Measurements from ENCODE around the gene TNS3.

The TNS3 gene

DNA sequence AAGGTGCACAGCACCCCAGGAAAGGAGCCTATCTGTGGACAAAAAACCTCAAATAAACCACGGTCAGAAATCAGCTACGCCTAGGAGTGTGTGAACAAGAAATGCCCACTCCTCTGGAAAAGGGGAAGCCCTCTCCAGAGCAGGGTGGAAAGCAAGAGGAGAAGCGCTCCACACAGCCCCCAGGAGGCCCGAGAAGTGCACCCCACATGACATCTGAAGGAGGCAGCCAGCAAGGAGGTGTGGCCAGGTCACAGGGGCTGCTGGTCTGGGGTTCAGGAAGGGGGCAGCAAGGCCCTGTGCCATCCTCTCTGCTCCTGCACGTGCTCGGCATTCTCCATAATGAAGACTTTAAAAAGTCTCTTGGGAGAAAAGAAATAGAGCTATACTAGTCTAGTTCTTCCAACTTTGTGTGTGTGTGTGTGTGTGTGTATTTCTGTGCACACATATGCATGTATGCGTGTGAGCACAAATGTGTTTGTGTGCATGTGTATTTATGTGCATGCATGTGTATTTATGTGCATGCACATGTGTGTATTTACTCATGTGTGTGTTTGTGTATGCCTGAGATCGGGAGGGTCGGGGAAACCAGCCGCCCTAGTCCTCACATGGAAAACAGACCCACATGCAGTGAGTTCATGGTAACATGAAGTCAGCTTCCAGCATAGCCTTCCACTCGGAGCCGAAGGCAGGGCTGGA lies 76.5 kb downstream of the TNS3 start:
- no peak for DNase-seq

DNA sequence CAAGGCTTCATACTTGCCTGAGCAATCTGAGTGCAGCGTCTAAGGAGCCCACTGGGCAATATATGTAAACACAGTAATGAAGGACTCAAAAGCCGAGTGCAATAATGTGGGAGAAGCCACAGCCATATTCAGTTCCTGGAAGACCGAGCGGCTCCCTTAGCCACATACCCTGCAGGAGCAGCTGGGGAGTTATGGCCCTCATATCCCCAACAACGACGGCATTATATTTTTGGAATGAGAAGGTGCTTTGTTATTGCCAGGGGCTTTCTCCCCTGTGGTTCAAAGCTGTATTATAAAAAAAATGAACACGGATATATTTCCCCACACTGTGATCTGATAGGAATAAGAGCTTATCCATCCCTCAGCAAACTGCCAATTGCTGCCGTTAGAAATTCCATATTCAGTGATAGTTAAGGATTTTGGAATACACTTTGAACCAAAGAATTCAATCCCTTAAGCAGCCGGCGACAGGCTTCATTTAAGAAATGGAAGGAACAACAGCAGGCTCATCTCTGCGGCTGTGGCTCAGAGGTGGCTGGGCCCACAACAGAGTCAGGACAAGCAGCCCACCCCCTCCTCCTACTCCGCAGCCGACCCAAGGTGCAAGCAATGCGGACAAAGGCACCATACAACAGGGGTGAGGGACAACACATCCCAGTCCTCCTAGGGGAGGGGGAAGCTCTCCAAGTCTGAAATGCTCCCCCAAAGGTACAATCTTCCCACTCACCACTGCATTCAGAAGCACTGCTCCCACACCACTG lies 77.2 kb downstream of the TNS3 start:
- DNase-seq = no peak

DNA sequence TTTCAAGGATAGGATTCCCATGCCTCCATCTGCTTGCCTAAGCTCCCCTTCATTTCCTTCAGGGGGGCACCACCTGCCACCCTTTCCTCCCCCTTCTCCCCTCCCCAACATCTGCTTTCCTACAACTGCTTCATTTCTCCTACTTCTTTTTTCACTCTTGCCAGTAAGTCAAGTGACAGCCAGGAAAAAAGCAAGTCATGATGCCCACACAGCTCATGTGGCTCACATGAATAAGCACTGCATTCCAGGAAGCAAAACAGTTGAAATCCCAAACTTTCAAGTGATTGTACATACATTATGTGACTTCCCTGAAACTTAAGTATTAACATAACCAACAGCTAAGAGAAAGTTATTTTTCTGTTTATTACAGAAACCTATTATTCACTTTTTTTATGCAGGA lies 78.6 kb downstream of the TNS3 start:
- no peak for DNase-seq

DNA sequence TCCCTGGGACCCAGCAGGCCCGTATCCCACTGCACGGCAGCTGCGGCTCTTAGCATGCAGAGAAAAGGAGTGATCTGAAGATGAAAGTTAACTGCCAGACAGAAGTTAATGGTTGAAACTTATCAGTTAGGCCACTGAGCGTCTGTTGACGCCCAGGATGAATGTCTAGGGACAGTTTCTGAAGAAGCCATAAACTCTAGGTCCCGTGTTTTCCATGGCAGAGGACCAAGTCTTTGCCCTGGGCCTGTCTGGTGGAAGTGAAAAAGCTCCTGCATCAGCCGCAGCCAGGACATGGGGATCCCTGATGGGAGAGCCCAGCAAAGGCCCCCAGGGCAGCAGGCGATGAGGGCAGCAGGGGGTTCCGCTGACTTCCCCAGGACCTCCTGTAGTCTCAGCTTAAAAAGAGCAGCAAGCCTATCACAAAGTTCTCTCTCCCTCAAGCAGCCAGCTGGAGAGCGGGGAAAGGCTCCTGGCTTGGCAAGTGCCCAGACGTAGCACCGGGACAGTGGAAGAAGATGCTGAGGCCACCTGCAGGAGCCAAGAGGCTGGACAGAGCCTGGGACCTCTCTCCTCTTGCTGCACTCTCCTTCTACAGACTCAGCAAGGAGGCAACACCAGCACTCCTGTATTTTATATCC lies 79.6 kb downstream of the TNS3 start:
- DNase-seq = no peak

DNA sequence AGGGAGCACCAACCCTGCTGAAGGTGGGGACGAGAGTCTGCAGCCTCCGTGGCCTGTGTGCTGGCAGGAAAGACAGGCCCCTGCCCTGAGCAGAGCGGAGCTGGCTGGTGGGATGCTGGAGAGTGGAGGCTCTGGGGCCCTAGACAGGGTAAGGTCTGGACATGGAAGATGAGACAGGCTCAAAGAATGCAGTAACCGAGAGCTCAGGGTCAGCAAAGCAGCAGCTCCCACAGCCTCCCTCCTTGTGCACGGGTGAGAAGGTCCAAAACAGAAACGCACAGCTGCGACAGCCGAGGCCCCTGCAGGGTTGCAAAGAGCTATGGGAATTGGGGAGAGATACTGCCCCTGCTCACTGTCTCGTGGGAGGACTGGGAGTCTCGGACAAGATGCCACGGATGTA lies 80.5 kb downstream of the TNS3 start:
- DNase-seq = peak; percentile 67

DNA sequence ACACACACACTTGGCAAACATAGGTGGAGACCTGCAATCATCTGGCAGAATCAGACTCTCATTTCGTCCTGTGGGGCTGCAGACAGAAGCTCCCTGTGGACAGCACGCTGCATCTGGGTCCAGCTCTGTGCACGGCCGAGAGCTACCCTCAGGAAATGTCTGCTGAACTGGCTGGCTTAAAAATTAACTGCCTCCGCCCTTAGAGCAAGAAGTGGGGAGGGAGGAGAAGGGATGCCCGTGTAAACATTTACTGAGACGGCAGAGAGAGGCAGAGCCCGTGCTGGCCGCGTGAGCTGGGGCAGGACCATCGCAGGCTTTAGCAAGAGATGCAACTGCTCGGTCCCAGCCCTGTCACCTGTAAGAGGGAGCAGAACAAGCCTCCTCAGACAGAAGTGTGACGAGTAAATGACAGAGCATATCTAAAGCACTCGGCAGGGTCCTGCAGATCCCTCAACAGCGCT lies 81.8 kb downstream of the TNS3 start:
- no peak for DNase-seq

DNA sequence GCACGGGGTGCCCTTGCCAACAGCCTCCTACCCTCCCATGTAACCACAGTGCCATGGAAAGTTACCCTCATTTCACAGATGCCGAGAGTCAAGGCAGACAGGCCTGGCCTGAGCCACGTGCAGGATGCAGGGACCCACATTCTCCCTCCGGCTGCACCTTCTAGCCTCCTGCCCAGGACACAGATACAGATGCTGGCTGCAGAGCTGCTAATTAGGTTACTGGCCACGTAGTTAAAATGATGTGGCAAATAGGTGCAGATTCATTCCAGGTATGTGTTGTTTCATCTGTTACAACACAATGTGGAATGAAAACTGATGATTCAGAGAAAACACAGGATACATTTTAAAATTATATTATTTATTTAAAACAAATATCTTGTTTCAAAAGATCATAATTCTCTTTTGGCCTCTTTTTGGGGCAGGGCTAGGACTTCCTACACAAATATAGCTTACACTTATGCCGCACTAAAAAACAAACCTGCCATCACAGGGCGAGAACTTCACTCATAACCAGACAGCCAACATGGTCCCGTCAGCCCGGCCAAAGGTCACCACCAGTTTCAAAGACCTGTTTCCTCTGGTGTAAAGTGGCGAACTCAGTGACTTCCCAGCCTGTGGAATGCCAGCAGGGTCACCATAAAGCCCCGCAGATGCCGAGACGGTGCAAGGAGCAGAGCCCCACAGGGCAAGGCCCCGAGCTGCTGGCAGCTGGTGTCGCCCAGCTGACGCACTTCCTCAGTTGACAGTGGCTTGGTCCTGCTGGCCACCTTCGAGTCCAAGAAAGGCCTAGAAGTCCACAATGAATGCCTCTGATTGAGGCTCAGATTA lies 83.5 kb downstream of the TNS3 start:
- DNase-seq = no peak

DNA sequence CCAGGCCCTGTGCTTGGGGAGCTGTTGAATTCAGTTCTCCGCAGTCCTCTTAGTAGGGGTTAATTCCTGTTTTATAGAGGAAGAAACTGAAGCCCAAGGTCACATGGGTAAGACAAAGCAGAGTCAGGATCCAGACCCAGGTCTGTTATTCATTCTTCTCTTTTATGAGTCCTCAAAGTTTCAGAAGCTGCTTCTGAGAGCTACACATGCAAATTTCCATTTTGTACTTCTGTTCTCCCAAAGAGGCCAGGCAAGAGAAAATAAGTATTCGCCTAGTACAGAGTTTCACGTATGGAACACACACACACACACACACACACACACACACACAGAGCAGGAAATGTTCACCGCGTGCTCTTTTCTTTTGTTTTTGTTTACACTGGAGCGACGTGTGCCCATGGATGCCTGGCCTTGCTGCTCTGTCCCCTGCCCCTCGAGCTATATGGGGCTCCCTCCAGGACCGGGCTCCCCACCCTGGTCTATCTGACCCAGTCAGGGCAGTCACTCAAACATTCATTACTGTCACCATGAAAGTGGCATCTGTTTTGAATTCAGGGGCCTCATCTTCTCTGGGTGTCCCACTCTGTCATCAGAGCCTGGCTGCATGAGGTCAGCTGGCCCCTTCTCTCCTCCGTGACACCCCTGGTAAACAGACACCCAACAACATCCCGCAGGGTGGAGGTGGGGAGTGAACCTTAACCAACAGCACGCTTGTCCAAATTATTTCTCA lies 84.4 kb downstream of the TNS3 start:
- peak; percentile 62 for DNase-seq

DNA sequence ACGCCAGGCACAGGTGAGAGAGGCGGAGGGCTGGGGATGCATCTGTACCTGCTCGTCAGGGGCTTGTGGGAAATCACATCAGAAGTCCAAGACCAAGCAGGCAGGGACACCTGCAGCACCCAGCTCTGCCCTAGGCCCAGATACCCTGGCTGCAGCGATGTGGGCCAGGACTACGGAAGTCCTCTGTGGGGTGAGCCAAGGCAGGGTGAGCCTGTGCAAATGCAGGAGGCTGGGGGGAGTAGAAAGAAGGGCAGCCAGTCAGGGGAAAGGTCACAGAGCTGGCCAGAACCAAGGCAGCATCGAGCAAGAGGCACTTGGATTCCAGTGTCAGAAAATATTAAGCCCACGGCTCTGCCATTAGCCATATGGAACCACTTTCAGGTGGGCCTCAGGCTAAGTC lies 85.2 kb downstream of the TNS3 start:
- no peak for DNase-seq

DNA sequence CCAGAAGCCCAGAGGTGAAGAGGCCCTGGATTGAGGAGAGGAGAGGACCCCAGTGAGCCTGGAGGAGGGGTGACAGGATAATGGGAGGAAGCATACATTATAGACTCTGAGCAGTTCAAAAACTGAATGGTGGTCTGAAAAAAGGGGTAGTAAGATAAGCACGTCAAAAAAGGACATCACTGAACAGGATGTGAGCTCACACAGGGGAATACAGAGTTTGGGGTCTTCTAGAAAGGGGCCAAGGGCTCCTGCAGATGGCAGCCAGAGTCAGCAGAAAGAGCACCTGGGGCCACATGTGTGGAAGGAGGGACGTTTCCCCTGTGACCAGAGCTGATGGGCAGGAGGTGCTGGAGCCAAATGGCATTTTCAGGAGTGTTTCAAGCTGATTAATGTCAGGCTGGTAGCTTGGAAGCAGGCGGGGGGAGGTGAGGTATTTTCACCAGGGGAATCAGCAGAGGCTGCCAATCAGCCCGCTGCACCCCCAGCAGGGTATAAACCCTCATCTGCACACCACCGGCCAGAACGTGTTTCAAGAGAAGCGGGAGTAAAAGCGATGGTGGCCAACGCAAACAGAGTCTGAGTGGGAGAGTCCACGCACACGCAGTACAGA lies 85.8 kb downstream of the TNS3 start:
- DNase-seq = no peak

DNA sequence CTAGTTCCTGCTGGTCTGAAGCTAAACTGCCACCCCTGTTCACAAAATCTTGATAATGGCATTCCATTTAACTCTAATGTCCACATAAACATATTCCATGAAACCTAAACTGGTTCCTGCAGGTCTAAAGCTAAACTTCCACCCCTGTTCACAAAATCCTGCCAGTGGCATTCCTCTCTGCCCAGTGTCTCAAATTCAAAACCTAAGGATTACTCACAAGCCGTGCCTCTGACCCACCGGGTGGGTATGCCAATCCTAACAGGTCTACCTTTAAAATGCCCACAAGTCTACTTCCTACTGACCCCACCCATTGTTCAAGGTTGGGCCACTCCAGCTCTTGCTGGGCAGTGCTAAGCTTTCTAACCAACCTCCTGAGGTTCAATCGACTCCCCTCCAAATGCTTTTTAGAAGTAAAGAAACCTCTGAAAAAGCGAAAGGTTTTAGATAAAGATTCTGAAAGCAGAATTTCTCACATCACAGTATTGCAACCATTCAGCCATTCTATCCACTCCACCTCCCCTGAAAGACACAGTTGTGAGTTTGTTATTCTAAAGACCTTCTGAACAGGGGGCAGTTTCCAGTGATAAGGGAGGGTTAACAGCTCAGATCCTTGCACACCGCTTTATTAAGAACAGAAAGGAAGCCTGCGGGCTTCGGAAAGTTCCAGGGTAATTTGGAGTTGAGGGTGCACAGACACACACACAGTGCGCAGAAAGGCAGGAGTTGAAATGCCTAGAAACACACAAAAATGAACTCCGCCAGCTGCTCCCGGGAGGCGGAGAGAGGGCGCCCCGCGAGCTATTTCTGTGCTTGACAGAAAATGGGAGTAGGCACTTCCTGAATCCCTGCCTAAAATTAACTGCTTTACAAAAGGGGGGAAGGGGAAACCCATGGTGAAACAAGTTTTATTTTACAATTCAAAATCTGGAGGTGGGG lies 87.7 kb downstream of the TNS3 start:
- peak; percentile 67 for DNase-seq

DNA sequence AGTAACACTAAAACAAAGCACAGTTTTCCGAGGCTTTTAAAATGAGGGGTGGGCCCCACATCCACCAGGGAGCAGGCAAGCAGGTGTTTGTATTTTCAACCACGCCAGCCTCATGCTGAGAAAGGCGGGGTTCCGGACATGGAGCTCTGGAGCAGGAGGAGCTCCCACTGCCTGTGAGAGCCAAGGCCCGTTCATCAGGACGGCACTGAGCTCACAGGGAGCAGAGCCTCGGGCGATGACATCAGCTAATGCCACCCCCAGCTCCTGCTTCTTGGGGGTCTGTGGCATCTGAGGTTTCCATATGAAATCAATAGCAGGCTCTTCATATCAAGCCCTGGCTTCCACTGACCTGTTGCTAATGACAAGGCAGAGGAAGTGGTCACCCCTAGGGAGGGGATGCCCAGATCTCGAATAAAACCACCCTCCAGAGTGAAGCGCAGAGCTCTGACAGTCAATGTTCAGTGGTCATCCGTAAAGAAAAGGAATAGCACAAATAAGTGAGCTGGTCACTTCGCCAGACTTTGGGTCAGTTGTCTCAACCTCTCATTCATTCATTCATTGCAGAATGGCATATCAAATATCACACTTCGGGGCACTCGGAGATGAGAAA lies 89.1 kb downstream of the TNS3 start:
- DNase-seq = no peak

DNA sequence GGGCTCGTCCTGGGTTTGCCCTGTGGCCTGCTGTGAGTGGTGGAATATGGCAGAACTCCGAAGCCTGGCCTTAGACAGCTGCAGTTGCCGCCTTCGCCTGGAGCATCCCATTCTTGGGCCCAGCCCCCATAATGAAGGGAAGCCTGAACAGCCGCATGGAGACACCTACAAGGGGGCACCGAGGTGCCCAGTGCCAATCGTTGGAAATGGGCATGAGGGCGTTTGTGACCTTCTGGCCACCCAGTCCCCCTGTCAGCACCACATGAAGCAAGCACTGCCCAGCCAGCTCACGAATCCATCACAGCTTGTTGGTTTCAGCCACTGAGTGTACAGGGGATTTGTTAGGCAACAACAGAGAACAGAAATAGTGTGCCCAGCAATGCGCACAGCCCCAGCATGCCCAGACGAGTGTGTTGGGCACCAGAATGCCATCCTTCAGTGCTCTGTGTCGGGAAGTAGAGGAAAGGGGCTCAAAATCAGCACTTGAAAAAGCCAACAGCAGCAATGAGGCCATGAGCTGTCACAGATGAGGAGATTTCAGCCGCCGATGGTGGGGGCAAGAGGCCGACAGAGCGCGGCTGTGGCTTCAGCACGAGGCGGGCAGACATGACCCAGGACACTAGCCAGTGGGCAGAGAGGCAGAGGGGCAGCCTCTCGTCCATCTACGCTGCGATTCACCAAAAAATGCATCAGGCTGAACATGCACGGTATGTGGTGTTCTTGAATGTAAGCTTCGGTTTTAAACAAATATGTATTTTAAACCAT lies 91.2 kb downstream of the TNS3 start:
- no peak for DNase-seq

DNA sequence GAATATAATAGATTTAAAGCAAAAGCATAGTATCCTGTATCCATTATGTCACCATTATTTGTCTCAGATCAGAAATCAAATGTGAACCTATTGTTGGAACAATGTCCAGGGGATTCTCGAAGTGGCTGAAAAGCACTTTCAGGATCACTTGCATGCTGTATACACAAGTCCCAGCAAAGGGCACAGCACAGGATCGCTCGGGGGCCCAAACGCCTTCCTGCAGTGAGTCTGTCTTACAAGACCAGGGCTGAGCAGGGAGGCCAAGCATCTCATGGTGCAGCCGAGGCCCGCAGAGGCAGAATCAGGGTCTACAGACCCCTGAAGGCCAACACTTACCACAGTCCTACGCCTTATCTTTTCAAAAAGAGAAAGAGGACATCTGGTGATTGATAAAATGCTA lies 92.3 kb downstream of the TNS3 start:
- DNase-seq = no peak

DNA sequence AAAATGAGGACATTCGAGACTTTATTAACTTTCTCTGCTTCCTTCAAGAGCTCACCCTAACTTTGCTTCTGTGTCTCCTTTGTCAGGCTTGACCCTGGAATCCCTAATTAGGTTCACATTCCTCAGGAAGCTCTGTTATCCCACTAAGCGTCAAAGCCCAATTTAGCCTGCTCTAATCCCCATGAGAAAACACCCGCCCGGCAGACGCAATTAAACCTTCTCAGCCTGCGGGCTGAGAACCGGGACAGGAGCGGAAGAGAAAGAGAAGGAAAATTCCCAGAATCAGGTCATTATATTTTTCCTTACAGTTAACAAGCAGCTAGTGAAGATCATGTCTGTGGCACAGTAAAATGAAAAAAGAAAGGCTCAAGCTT lies 93.0 kb downstream of the TNS3 start:
- no peak for DNase-seq

DNA sequence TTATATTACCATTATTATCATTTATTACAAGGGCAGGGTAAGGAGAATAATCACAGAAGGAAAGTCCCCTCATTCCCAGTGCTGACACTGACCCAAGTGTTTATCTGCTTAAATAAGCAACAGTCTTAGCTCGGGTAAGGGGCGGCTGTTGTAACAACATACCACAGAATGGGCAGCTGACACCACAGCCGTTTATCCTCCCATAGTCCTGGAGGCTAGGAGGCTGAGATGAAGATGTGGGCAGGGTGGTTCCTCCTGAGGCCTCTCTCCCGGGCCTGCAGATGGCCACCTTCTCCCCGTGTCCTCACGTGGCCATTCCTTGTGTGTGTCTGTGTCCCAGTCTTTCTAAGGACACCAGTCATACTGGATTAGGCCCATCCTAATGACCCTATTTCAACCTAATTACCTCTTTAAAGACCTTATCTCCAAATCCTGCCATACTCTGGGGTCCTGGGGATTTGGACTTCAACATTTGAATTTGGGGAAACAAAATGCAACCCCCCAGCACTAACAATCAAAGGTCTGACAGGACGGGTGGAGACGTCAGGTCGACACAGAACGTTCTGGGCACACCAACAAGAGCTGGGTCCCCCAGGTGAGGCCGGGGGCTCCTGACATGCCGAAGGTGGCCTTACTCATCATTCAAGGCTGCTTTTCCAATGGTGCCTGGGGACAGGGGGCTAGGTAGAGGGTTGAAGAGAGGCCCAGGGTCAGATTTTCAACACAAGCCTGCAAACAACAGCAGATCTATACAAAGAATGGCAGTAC lies 93.5 kb downstream of the TNS3 start:
- DNase-seq = no peak

DNA sequence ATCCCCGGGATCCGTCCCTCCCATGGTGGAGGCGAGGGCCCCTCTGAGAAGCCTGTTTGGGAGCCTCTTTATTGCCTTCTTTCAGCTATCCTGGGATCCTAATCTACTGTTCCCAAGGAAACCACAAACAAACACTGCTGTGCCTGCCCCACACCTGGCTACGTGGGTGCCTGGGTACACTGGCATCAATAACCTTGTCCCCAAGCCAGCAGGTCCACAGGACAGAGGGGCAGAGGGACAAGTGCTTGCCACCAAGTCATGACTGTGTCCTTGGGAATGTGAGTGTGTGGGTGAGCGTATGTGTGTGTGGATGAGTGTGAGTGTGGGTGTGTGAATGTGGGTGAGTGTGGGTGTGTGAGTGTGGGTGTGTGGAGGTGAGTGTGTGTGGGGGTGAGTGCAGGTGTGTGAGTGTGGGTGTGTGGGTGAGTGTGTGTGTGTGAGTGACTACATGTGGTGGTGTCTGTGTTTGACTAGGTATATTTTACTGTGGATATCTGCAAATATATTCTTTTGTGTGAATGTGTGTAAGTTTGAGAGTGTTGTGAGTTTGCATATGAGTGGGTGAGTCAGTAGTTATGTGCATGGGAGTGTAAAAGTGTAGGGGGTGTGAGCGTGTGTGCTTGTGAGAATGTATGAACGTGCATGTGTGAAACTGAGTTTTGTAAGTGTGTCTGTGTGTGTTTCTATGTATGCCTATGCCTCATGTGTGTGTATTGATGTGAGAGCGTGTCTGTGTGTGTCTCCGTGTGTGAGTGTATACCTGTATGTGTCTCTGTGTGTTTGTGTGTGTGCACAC lies 96.1 kb downstream of the TNS3 start:
- no peak for DNase-seq
